GM18505 (cell line): ENCODE measurements around the gene NFATC1.

Experiments
- ATAC-seq: cut with Tn5 transposase; IDR thresholded peaks from one replicate; pipeline ENCODE4 v1.9.1; 2021; ENCODE audit not compliant: unreplicated experiment
- POLR2A ChIP-seq: IDR thresholded peaks from 4 replicates; pipeline ENCODE4 v1.6.1; 2011; ENCODE audit warnings: borderline replicate concordance; ENCODE audit not compliant: insufficient read depth, insufficient read length; ENCODE audit errors: extremely low read depth

NFATC1 gene

DNA sequence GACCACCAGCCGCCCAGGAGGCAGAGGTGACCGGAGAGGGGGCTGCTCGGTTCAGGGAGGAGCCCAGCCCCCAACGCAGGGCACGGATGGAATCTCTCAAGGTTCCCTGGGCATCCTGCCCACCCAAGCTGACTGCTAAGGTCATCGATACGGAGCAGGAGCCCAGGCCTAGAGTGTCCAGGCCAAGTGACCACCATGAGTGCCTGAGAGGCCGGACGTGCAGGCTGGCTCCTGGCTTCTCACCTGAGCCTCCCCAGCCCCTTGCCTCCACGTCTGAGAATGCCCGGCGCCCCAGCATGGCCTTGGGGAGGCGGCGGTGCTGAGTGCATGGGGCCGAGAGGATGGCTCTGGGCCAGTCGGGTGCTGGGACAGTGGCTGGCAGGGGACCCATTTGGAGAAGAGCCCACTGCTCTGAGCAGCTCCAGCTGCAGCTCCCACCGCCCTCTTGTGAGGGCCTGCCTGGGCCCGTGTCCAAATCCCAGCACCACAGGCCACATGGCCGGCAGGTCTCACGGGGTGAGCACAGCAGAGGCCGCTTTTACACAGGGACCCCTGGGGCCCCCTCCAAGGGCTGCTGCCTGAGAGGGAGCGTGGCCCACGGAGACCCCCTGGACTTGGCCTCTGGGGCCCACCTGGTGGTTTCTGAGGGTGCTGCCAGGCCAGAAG lies 181.1 kb downstream of the NFATC1 start:
- no peak for TF ChIP-seq POLR2A
- no peak for ATAC-seq

DNA sequence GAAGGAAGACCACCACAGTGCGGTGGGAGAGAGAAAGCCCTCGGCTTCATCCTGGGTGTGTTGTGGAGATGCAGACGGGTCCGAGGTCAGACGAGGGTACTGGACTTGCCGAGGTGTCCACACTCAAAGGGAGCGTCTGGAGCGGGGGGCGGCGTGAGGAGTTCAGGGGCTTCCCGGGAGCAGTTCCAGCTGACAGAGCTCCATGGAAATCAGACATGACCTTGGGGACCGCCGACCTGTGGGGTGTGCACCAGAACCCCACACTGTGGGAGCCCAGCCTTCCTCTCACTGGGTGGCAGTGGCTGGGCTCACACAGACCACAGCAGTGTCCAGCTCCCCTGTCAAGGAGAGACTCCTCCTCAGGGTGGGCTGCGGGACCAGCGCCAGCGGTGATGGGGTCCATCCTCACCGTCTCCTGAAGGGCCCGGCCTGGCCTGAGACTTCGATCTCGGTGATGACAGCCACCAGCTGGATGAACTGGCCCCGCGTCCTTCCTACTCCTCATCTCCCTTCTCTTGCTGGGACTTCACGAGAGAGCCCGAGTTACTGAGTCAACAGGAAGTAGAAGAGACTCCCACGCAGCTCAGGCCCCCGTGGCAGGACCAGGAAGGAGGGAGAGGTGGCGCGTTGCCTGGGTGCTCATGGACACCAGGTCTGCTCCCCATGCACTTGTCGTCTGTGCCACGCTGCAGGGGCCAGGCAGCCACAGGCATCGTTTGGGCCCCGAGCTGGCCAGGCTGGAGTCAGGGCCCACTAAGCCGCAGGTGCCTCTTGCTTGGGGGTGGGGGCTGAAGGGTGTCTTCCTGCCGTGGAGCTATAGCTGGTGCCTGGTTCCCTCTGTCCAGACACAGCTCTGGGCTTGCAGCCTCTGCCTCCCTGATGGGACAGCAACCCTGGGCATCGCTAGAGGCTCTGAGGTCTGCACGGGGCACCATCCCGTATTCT lies 182.0 kb downstream of the NFATC1 start:
- TF ChIP-seq POLR2A = no peak
- ATAC-seq = no peak

GRCh38 chr18:79578396-79579260 lies 182.9 kb downstream of the NFATC1 start:
- ATAC-seq = no peak

More at GRCh38 chr18:79578396-79579260, 182.9 kb downstream of the NFATC1 start:
- TF ChIP-seq POLR2A = no peak
